Fibroblast of skin of right quadriceps (primary cell): ENCODE measurements around the gene RALGPS2.

Experiments used
- DNase-seq: peaks from one replicate; pipeline ENCODE4 v3.0.0-alpha.2; 2013

The RALGPS2 gene, protein sequence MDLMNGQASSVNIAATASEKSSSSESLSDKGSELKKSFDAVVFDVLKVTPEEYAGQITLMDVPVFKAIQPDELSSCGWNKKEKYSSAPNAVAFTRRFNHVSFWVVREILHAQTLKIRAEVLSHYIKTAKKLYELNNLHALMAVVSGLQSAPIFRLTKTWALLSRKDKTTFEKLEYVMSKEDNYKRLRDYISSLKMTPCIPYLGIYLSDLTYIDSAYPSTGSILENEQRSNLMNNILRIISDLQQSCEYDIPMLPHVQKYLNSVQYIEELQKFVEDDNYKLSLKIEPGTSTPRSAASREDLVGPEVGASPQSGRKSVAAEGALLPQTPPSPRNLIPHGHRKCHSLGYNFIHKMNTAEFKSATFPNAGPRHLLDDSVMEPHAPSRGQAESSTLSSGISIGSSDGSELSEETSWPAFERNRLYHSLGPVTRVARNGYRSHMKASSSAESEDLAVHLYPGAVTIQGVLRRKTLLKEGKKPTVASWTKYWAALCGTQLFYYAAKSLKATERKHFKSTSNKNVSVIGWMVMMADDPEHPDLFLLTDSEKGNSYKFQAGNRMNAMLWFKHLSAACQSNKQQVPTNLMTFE

DNA sequence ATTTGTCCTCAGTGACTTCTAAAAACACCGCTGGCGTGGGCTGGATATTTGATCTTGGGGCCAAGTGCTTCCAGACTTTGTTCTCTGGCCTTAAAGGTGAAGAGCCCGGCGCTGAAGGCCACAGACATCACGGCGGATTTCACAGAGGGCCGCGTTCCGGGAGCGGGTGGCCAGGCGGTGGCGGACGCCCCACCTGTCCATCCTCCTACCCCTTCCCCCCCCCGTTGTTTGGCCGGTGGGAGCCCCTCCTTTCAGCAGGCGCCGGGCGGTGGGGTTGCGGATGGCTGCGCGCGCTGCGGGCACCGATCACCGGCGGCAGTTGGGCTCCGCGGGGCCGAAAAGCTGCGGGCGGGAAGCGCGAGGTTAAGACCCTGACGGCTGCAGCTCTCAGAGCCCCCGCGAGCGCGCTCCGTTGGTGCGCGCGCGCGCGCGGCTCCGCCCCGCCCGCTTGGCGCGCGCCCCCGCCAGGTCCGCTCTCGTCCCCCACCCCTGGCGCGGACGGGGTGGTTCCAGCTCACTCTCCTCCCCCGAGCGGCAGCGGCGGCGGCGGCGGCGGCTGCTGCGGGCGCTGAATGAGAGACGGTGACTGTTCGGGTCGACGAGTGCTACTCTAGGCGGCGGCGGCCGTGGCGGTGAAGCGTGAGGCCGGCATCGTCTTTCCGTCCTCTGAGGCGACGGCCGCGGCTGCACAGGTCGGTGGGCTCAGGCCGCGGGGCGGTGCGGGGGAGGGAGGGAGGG, at the start of gene RALGPS2:
RALGPS2 (plus strand) TSS at position 517 of the 738 bp plus-strand sequence. CDS start 51,521 bp downstream, outside the sequence.
- DNase-seq = peak; percentile 80

DNA sequence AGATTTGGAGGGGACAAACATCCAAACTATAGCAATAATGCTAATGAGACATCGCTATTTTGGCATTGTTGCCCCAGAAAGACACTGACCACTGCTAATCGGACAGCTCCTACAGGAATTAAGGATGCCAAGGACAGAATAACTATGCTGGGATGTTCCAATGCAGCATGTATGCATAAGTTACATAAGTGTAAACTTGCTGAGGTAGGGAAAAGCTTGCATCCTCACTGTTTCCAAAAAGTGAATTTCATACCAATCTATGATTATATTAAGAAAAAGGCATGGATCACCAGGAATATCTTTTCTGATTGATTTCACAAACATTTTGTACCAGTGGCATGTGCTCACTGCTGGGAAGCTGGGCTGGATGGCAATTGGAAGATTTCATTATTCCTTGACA, 45.8 kb upstream of the RALGPS2 start:
- DNase-seq = no peak

DNA sequence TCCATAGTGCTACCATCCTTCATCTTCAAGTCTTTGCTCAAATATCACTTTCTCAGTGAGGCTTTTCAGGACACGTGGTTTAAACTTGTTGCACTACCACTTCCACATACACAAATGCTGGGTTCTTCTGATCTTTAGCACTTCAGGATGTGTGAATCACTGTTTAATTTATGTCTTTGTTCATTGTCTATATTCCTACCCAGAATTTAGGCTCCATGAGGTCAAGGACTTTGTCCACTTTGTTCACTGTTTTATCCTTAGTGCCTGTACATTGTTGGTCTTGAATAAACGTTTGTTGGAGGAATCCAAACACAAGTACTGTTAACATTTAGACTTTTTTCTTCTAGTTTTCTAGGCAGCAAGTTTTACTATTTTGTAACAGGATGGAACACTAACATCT, 42.6 kb upstream of the RALGPS2 start:
- DNase-seq = peak; percentile 14

DNA sequence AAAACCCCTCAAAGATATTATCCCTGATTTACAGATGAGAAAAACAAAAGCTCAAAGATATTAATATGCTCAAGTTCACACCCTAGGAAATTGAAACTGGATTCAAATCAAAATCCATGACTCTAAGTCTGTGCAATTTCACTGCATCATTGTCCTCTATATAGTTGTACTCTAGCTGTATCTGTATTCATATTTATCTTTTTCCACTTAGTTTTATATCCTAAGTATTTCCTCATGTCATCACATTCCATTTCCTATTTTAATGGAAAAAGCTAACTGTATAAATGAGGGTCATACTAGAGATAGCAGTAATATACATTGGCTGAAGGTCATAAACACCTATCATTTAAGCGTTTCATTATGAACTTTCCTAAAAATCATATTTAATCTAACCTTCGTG, 42.2 kb upstream of the RALGPS2 start:
- DNase-seq = no peak

DNA sequence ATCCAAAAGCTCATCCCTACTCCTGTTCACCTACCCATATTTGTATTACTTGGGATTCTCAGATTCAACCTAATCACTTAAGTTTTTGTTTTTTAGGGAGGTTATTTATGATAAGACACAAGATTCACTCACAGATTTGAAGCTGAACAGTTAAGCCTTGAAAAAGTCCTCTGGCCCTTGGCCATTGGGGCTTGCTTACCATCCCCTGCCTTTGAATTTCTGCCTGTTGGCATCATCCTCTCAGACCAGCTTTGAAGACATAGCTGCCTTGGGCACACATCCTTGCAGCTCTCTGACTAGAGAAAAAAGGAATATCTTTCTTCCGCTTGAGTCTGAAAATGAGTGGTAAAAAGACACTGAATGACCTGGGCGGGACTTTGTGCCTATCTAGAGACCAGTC, 41.8 kb upstream of the RALGPS2 start:
- no peak for DNase-seq

DNA sequence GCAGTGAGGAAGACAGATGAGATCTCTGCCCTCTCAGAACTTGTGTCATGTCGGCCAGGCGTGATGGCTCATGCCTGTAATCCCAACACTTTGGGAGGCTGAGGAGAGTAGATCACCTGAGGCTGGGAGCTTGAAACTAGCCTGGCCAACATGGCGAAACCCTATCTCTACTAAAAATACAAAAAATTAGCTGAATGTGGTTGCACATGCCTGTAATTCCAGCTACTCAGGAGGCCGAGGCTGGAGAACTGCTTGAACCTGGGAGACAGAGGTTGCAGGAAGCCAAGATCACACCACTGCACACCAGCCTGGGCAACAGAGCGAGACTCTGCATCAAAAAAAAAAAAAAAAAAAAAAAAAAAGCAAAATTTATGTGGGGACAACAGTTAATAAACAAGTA, 40.9 kb upstream of the RALGPS2 start:
- DNase-seq = peak; percentile 14

DNA sequence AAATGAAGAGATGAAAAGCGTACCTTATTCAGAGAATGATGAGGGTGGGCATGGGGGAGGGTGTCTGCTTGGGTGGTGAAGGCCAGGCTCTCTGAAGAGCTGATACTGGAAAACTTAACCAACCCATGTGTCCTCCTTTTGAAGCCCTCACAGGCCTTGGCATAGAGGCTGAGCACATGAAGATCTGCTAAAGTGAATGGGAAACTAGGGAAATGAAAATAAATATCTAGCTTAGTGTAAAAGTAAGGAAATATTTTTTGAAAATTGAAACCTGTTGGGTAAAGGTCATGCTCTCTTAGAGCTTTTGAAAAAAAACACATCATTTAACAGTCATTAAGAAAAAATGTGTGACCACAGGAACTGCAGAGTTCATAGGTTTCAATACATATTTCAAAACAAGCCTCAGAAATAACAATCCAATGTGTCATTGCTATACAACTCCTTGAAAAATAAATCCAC, 40.5 kb upstream of the RALGPS2 start:
- DNase-seq = peak; percentile 94

DNA sequence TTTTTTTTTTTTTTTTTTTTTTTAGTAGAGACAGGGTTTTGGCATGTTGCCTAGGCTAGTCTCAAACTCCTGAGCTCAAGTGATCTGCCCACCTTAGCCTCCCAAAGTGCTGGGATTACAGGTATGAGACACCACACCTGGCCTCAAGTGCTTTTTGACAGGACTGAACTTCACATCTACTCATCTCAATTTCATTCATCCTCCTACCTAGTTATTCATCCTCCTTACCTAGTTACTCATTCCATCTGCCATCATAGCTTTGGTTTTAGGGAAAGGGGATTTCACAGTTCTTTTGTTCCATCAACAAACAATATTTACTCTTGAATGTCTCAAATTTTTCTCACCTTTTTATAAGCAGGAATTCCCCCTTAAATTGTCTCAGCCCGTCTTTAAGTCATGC, 38.6 kb upstream of the RALGPS2 start:
- no peak for DNase-seq

DNA sequence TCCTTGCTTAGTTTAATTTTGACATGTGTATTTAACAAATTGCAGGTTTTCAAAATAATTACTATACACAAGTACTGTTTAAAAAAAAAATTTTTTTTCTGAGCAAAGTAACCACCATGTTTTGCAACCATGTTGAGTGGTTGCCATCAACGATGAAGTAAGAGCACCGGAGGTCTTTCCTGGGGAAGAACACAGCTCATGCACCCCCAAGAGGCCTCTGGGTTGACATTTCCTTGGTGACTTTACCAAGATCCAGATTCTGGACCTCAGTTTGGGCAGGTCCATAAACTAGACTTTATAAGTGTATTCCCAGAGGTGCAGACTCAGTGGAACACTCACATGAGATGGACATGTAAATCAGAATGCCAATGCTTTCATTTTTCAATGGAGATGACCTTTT, 36.8 kb upstream of the RALGPS2 start:
- DNase-seq = peak; percentile 68

DNA sequence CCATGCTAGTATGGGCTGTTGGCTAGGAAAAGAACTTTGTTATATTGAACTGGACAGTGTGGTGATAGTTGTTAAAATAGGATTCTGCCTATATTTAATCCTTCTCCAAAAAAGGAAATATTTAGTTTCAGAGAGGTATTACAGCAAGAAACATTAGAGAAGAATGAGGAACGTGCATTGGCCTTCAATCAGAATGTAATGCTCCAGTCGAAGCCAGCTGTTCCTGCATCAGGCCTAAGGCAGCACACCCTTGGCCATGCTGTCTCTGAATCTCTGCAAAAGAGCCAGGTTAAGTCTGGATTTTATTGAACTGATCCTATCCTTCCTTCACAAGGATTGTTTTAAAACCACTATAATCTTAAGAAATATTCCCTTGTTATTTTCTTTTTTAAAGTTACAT, 35.3 kb upstream of the RALGPS2 start:
- DNase-seq = peak; percentile 26

DNA sequence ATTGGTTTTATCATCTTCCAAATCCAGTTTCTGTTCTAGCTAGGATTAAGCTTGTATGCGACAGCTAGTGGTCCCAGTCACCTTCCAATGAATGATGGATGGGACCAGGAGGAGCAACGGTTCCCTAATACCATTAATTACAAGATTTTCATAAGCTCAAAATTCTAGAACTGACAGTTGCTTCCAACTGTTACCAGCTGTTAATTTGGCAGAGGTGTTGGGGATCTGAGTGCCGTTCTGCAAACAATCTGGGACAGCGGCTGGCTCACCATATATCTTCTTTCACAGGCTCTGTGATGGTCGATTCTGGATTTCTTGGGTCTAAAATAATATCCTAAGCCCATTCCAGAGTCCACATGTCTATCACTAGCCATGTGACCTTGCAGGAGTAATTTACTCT, 34.5 kb upstream of the RALGPS2 start:
- no peak for DNase-seq

DNA sequence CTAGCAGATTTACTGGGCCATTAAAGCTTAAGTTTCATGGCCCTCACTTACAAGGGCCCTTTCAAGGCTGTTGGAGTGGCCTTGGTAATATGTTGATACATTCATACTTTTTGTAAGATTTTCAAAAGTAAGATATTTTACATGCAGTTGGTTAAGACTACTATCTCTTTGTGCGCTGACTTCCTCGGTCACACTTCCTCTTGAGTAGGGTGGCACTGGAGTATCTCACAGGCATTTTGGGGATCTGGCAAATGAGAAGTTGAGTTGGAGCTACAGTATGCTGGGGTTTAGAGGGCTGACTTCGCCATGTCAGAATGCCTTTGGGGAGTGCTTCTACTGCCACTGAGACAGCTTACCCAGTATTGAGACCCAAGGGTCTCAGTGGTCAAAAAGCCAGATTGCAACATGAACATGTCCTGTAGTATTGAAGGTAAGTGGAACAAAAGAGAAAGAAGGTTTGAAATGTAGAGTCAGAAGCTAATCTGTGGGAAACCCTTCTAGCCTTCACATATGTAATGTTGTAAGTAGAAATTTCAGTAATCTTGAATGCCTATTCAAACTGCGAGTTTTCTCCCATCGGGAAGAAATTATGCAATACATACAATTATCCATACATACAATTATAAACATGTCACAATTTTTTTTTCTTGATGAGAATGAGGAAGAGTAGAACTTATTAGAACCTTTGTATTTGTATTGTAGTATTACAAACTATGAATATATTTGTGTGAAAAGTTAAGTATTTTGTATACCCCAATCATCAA, 32.3 kb upstream of the RALGPS2 start:
- no peak for DNase-seq

DNA sequence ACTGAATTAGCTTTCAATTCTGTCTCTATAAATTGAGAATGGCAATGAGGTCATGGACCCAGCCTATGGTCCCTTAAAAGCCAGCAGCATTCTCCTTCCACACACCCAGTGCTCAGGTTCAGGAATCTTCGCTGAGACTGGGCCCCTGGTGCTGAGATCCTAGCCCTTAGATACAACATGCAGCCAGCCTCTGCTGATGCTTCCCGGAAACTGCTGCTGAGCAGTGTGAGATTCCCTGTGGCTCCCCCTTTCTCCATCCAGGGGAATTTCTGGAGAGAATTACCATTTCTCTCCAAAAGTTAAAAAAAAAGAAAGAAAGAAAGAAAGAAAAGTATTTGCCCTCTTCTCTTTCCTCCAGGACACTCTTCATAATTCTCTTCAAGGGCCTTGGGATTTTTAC, 31.7 kb upstream of the RALGPS2 start:
- DNase-seq = peak; percentile 18

DNA sequence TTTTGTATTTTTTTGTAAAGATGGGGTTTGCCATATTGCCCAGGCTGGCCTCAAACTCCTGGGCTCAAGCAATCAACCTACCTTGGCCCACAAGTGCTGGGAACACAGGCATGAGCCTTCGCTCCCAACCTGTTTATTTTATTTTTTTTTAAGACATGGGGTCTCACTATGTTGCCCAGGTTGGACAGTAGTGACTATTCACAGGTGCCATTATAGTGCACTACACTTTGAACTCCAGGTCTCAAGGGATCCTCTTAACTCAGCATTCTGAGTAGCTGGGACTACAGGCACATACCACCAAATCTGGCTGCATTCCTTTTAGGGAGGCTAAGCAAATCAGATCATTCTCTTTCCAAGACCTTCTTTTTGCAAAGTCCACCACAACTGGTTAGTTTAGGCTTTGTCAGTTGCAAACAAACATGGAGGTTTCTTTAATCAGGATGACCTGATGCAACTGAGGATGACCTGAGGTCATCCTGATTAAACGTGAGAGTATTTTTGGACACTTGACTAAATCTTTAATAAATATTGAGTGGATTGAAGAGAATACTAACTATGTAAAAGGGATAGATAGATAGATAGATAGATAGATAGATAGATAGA, 30.0 kb upstream of the RALGPS2 start:
- DNase-seq = no peak

DNA sequence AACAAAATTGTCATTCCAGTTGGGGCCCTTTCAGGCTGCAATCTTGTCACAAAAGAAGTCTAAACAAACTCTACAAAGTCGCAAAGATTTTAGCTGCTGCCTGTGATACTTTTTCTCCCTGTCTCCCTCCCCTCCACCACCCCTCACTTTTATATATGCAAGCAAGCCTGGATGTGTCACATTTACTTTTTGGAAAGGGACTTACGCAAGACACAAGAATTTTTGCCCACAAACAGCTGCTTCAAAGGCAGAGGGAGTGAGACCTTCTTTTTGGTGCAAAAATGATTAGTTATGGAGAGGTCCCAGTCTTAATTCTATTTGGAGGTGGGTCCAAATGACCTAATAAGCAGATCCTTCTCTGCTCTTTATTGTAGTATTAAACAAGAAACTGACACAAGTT, 22.9 kb upstream of the RALGPS2 start:
- peak; percentile 74 for DNase-seq

DNA sequence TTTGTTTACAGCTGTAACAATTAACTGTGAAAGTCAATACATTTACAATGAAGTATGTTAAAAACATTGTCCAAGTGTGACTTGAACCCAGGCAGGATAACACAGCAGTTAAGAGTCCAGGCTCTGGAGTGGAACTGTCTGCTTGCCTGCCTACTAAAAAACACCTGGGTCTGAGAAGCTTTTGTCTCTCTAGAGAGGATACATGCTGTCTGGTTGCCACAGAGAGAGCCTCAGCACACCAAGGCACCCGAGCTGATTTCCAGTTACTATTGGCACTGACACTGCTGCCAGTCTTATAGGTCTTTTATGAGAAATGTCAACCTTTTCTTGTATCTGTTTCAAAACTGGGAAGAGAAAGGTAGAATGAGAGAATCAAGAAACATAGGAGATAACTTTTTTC, 20.2 kb upstream of the RALGPS2 start:
- DNase-seq = no peak

DNA sequence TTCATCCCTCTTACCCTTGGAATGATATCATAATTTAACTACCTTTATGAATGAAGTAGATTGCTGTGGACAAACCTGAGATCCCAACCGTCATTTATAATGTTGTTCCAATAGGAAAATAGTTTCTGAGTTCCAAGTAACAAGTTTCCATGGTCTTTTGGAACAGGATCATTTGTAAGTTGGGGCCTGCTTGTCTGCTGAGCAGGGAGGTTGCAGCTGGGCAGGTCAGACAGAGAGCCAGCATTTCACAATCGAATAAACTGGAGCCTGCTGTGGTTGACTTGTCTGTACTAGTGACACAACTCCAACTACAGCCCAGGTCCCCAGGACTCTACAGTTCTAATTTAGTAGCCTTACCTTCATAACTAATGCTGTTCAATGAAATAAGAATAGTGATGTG, 18.6 kb upstream of the RALGPS2 start:
- DNase-seq = no peak

DNA sequence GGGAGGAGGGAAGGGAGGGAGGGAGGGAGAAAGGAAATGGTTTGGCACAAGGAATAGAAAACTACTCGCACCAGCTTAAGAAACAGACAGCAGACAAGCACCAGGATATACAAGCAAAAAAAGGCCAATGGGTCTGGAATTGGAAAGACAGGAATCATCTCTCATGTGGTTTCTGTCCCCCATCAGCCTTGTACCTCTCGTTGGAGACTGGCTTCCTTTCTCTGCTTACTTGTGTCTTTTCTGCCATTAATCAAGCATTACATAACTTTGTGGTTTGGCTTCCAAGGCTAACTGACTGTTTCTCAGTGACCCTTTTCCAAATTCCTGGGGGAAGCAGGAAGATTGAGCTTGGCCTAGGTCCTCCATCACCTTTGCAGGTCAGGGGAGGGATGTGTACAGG, 11.8 kb upstream of the RALGPS2 start:
- peak; percentile 68 for DNase-seq

DNA sequence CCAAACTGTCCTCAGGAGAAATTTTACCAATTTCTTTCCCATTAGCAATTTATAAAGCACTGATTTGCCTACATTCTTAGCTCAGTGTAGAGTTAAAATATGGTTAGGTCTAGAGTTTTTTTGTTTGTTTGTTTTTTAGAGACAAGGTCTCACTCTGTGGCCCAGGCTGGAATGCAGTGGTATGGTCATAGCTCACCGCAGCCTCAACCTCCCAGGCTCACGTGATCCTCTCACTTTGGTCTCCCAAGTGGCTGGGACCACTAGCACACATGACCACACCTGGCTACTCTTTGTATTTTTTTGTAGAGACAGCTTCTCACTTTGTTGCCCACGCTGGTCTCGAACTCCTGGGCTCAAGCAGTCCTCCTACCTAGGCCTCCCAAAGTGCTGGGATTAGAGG, 10.6 kb upstream of the RALGPS2 start:
- DNase-seq = no peak

DNA sequence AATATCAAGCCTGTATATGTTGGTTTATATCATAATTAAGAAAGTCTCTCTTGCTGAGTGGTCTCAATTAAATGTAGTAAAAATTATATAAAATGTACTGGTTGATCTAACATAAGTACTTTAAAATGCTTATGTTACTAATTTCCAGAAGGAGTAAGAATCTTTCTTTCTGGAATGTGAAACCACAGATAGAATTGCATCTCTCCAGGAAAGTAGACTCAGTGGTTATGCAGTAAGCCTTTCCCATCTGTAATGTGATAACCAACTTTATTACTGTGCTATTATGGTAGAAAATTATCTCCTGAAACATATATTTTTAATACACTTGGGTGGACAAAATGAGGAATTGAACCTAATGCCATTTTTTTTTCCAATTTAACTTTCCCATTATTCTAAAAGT, 8.9 kb upstream of the RALGPS2 start:
- DNase-seq = peak; percentile 67

DNA sequence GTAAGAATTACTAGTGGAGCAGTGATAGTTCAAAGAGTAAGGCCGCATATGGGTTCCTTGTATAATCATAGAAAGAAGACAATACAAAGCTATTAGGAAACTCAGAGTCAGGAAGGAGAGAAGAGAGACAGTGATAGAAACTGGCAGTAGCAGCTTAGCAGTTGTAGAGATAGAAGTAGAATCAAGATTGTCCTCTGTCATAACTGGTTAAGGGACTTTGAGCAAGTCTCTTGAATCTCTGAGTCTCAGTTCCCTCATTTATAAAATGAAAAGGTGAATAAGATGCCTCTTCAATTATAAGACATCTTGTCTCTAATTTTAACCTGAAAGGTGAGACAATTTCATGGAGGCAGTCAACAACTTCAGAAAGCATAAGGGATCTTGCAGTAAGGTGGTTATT, 6.5 kb upstream of the RALGPS2 start:
- DNase-seq = no peak

DNA sequence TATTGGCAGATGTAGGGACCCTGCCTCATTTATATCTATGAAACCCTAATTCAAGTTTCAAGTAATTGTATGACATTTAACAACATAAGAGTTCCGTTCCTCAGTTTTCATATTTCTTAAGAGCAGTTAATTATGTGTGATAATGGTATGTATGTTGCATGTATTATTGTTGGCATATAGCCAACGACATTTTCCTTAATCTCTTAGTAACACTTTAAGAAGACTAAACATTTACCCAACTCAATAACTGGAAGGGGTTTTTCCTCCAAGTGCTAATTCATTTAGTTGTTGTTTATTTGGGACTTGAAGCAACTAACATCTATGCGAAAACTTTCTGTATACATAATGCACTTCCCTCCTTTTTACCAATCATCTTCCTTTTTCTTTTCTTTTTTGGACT, 1.5 kb upstream of the RALGPS2 start:
- peak; percentile 11 for DNase-seq

DNA sequence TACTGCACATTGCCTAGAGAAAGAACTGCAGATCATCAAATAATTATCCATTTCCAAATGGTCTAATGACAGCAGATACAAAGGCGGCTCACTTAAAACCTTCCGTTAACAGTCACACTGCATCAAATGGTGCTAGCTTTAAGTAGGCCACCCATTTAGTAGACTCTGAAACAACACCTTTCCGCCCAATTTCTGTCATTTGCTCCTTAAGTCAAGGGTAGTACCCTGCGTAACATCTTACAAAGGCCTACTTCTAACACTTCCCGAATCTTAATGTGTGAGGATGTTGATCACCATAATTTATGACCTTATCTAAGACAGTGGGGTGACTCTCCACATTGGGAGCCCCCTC, 692 bp upstream of the RALGPS2 start:
- no peak for DNase-seq
